Measurements from ENCODE around the gene ABCE1. TPM values are rescaled to one million over a fixed set of nuclear protein-coding genes. Genes with fewer than 3 reads are reported as not detected.
A peak's percentile ranks its signal among the peaks of the same experiment; 100 is the strongest.
"Not testable (repeated sequence)": the region's sequence is repeated elsewhere in the genome, so short reads cannot be mapped to it uniquely, and the experiment has no call there.

The ABCE1 gene
- polyA plus RNA-seq, 1 experiment: 50.6 TPM

DNA sequence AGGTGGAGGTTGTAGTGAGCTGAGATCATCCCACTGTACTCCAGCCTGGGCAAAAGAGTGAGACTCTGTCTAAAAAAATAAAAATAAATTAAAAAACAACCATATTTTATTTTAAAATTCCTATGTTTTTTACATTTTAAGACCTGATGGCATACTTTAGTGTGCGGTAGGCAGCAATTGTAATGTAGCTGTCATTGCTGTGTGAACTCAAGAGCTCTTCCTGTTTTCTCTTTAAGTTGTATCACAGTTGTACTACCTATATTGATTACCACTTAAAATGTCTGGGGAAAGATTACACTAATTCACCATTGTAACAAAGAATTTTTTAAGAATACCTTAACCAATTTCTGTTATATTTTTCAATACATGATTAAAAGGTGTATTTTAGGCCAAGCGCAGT lies 27.3 kb downstream of the ABCE1 start:
- Histone ChIP-seq H3K36me3 (ENCODE audit: control insufficient read depth, insufficient read depth, low read length) (peaks cover 5% of the 10 kb centered on the region), H3K4me3 (ENCODE audit: low read depth, low read length) (no peak overlapping the region), H3K27me3 (ENCODE audit: control insufficient read depth, insufficient read depth, low read length) (no peaks in the 10 kb centered on the region)
- ChIA-PET CTCF (no interaction called here), POLR2A (no interaction called here)
- DNase-seq (ENCODE audit: low read depth): no peak
- TF ChIP-seq, protein P1, sequence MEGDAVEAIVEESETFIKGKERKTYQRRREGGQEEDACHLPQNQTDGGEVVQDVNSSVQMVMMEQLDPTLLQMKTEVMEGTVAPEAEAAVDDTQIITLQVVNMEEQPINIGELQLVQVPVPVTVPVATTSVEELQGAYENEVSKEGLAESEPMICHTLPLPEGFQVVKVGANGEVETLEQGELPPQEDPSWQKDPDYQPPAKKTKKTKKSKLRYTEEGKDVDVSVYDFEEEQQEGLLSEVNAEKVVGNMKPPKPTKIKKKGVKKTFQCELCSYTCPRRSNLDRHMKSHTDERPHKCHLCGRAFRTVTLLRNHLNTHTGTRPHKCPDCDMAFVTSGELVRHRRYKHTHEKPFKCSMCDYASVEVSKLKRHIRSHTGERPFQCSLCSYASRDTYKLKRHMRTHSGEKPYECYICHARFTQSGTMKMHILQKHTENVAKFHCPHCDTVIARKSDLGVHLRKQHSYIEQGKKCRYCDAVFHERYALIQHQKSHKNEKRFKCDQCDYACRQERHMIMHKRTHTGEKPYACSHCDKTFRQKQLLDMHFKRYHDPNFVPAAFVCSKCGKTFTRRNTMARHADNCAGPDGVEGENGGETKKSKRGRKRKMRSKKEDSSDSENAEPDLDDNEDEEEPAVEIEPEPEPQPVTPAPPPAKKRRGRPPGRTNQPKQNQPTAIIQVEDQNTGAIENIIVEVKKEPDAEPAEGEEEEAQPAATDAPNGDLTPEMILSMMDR (IDR thresholded peaks at IDR 0.05; ENCODE audit: insufficient read depth, low read depth, low read length): no peak

DNA sequence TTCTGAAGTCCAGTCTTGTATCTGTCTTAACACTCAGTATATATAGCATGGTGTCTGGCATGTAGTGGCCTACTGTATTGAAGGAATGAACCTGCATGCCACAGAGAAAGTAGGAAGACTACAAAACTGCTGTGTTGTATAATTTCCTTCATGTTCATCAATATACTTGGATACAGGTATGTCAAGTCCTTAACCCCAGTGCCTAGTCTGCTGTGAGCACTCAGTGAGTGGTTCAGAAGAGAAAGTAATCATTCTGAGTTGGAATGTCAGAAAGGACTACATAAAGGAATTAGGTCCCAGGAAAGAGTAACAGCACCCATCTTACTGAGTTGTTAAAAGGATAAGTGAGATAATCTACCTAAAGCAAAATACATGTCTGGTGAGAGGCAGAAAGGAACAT lies 32.0 kb downstream of the ABCE1 start:
- ChIA-PET CTCF (no interaction called here), POLR2A (no interaction called here)
- Histone ChIP-seq H3K4me3 (ENCODE audit: low read depth, low read length) (no peak overlapping the region), H3K36me3 (ENCODE audit: control insufficient read depth, insufficient read depth, low read length) (no peaks in the 10 kb centered on the region), H3K27me3 (ENCODE audit: control insufficient read depth, insufficient read depth, low read length) (no peaks in the 10 kb centered on the region)
- TF ChIP-seq, protein P1 (IDR thresholded peaks at IDR 0.05; ENCODE audit: insufficient read depth, low read depth, low read length): no peak
- DNase-seq (ENCODE audit: low read depth): no peak

- POLR2A ChIA-PET: no interaction called here
- H3K4me3 ChIP-seq (ENCODE audit: low read depth, low read length): no peak overlapping the region
Observed at GRCh38 chr4:145130788-145131399, 32.8 kb downstream of the ABCE1 start.

GRCh38 chr4:145131848-145132247 lies 33.7 kb downstream of the ABCE1 start:
- POLR2A ChIA-PET: no interaction called here
- Histone ChIP-seq H3K36me3 (ENCODE audit: control insufficient read depth, insufficient read depth, low read length) (no peaks in the 10 kb centered on the region), H3K27me3 (ENCODE audit: control insufficient read depth, insufficient read depth, low read length) (no peaks in the 10 kb centered on the region), H3K4me3 (ENCODE audit: low read depth, low read length) (no peak overlapping the region)
- CTCF ChIA-PET: no interaction called here
- no peak for DNase-seq (ENCODE audit: low read depth)
- TF ChIP-seq, protein P1 (IDR thresholded peaks at IDR 0.05; ENCODE audit: insufficient read depth, low read depth, low read length): no peak

More at GRCh38 chr4:145130788-145131399, 32.8 kb downstream of the ABCE1 start:
- DNase-seq (ENCODE audit: low read depth): peak; percentile 89
- Histone ChIP-seq H3K36me3 (ENCODE audit: control insufficient read depth, insufficient read depth, low read length) (no peaks in the 10 kb centered on the region), H3K27me3 (ENCODE audit: control insufficient read depth, insufficient read depth, low read length) (no peaks in the 10 kb centered on the region)
- CTCF ChIA-PET: no interaction called here
- TF ChIP-seq, protein P1 (IDR thresholded peaks at IDR 0.05; ENCODE audit: insufficient read depth, low read depth, low read length): no peak

GRCh38 chr4:145132511-145133098 lies 34.5 kb downstream of the ABCE1 start:
- CTCF ChIA-PET: no interaction called here
- no peaks in the 10 kb centered on the region for H3K27me3 ChIP-seq (ENCODE audit: control insufficient read depth, insufficient read depth, low read length)
- no peak overlapping the region for H3K4me3 ChIP-seq (ENCODE audit: low read depth, low read length)
- TF ChIP-seq, protein P1 (IDR thresholded peaks at IDR 0.05; ENCODE audit: insufficient read depth, low read depth, low read length): no peak
- no peak for DNase-seq (ENCODE audit: low read depth)
- H3K36me3 ChIP-seq (ENCODE audit: control insufficient read depth, insufficient read depth, low read length): no peaks in the 10 kb centered on the region
- POLR2A ChIA-PET: no interaction called here

DNA sequence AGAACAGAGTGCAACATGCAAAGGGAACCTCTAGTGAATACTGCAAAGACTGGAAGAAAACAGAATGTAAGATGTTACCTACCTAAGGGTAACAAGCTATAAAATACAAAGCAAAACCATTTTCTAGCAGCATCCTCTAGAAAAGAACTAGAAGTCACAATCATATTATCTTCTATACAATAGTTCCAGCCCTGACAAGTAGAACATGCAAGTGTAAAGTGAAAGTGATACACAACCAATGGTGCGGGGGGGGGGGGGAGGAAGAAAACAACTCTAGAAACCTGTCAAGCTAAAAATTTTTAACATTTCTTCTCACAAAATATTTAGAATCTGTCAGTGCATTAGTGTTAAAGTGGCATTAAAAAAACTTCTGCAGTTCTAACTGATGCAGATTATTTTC lies 38.1 kb downstream of the ABCE1 start:
- DNase-seq (ENCODE audit: low read depth); POLR2A ChIA-PET; H3K4me3 ChIP-seq (ENCODE audit: low read depth, low read length); H3K27me3 ChIP-seq (ENCODE audit: control insufficient read depth, insufficient read depth, low read length); CTCF ChIA-PET; H3K36me3 ChIP-seq (ENCODE audit: control insufficient read depth, insufficient read depth, low read length): not testable (repeated sequence)

Data from BJ (cell line).